GM19238 (cell line): ENCODE results near the gene PLA2G4D.
"Not testable (repeated sequence)": the region's sequence is repeated elsewhere in the genome, so short reads cannot be mapped to it uniquely, and the experiment has no call there.

Source experiments
- DNase-seq: peaks from one replicate; pipeline ENCODE4 v3.0.0; 2011; ENCODE audit warnings: low spot score; ENCODE audit not compliant: insufficient read length

Gene PLA2G4D

GRCh38 chr15:42091753-42092397 is 2.5 kb downstream of the PLA2G4D start:
- DNase-seq: not testable (repeated sequence)

GRCh38 chr15:42090781-42091180 is 3.6 kb downstream of the PLA2G4D start:
- no peak for DNase-seq

- no peak for DNase-seq
Observed at GRCh38 chr15:42090370-42090769, 4.0 kb downstream of the PLA2G4D start.

GRCh38 chr15:42089942-42090341 is 4.4 kb downstream of the PLA2G4D start:
- no peak for DNase-seq

GRCh38 chr15:42088801-42089640 is 5.3 kb downstream of the PLA2G4D start:
- DNase-seq: no peak

GRCh38 chr15:42087926-42088800 is 6.2 kb downstream of the PLA2G4D start:
- no peak for DNase-seq

- no peak for DNase-seq
Observed at GRCh38 chr15:42087460-42087859, 6.9 kb downstream of the PLA2G4D start.

GRCh38 chr15:42085721-42086120 is 8.6 kb downstream of the PLA2G4D start:
- DNase-seq: no peak

- no peak for DNase-seq
Observed at GRCh38 chr15:42085236-42085605, 9.1 kb downstream of the PLA2G4D start.

- DNase-seq: peak; percentile 58
Observed at GRCh38 chr15:42084465-42085235, 9.7 kb downstream of the PLA2G4D start.

GRCh38 chr15:42083916-42084315 is 10.4 kb downstream of the PLA2G4D start:
- no peak for DNase-seq

GRCh38 chr15:42083605-42083908 is 10.8 kb downstream of the PLA2G4D start:
- DNase-seq: no peak

- DNase-seq: no peak
Observed at GRCh38 chr15:42082823-42083604, 11.3 kb downstream of the PLA2G4D start.

GRCh38 chr15:42082141-42082540 is 12.2 kb downstream of the PLA2G4D start:
- no peak for DNase-seq

GRCh38 chr15:42080919-42081830 is 13.2 kb downstream of the PLA2G4D start:
- DNase-seq: no peak

GRCh38 chr15:42080186-42080918 is 14.0 kb downstream of the PLA2G4D start:
- no peak for DNase-seq

- DNase-seq: no peak
Observed at GRCh38 chr15:42079401-42079908, 14.9 kb downstream of the PLA2G4D start.

GRCh38 chr15:42078903-42079302 is 15.5 kb downstream of the PLA2G4D start:
- no peak for DNase-seq

- DNase-seq: no peak
Observed at GRCh38 chr15:42077689-42078088, 16.7 kb downstream of the PLA2G4D start.
